ENCODE results near the gene LAMC3. TPM values are rescaled to one million over a fixed set of nuclear protein-coding genes. Genes with fewer than 3 reads are reported as not detected.

The LAMC3 gene
- total RNA-seq, 4 donors from 2014 or later = under 0.01 to 0.78 (median 0.50) TPM; not detected in 1

- no peak overlapping the region for H3K27ac ChIP-seq
- peak; percentile 84 for ATAC-seq
- H3K4me1 ChIP-seq = peaks cover 0 to 6% (median 0%) of the 10 kb centered on the region in 3 donors
- H3K36me3 ChIP-seq = no peaks in the 10 kb centered on the region
- peaks cover 10% of the 10 kb centered on the region for H3K27me3 ChIP-seq
- peak; percentile 8 for TF ChIP-seq POLR2AphosphoS5 (IDR thresholded peaks at IDR 0.05)
- TF ChIP-seq EP300 (IDR thresholded peaks at IDR 0.05) = no peak
- TF ChIP-seq POLR2A (IDR thresholded peaks at IDR 0.05) = no peak
- TF ChIP-seq CTCF (IDR thresholded peaks at IDR 0.05) = peak in 3 of 4 experiments; percentile 78 to 95 (median 86)
- no peaks in the 10 kb centered on the region for H3K9me3 ChIP-seq
- WGBS, 2 donors (ENCODE audit: low coverage in 1 of 2) = 14 to 20% methylated on average over 5 to 9 of the region's 35 CpGs
- no peak overlapping the region for H3K4me3 ChIP-seq
Measured at GRCh38 chr9:131046581-131047202, 37.7 kb downstream of the LAMC3 start.

GRCh38 chr9:131048332-131048731, 39.4 kb downstream of the LAMC3 start:
- 100% methylated on average over 1 of the region's 6 CpGs; no CpG with 5 or more reads in 1 of the 2 donors for WGBS, 2 donors (ENCODE audit: low coverage in 1 of 2)
- no peak overlapping the region for H3K27ac ChIP-seq
- ATAC-seq = no peak

GRCh38 chr9:131048820-131049219, 39.8 kb downstream of the LAMC3 start:
- Histone ChIP-seq H3K9me3 (no peaks in the 10 kb centered on the region), H3K36me3 (no peaks in the 10 kb centered on the region), H3K4me1 (peaks cover 0 to 6% (median 0%) of the 10 kb centered on the region in 3 donors), H3K4me3 (no peak overlapping the region), H3K27me3 (peaks cover 23% of the 10 kb centered on the region), H3K27ac (no peak overlapping the region)
- no peak for ATAC-seq
- WGBS, 2 donors (ENCODE audit: low coverage in 1 of 2) = 88% methylated on average over 3 of the region's 8 CpGs; no CpG with 5 or more reads in 1 of the 2 donors
- TF ChIP-seq POLR2AphosphoS5 (IDR thresholded peaks at IDR 0.05) (no peak), CTCF (IDR thresholded peaks at IDR 0.05) (no peak), POLR2A (IDR thresholded peaks at IDR 0.05) (no peak), EP300 (IDR thresholded peaks at IDR 0.05) (no peak)

More at GRCh38 chr9:131048332-131048731, 39.4 kb downstream of the LAMC3 start:
- Histone ChIP-seq H3K36me3 (no peaks in the 10 kb centered on the region), H3K27me3 (peaks cover 20% of the 10 kb centered on the region), H3K4me1 (peaks cover 0 to 6% (median 0%) of the 10 kb centered on the region in 3 donors), H3K4me3 (no peak overlapping the region), H3K9me3 (no peaks in the 10 kb centered on the region)
- TF ChIP-seq POLR2AphosphoS5 (IDR thresholded peaks at IDR 0.05) = no peak
- no peak for TF ChIP-seq CTCF (IDR thresholded peaks at IDR 0.05)
- TF ChIP-seq EP300 (IDR thresholded peaks at IDR 0.05) = no peak
- no peak for TF ChIP-seq POLR2A (IDR thresholded peaks at IDR 0.05)

- no peak for TF ChIP-seq CTCF (IDR thresholded peaks at IDR 0.05)
- no peak for TF ChIP-seq POLR2A (IDR thresholded peaks at IDR 0.05)
- no peak for TF ChIP-seq POLR2AphosphoS5 (IDR thresholded peaks at IDR 0.05)
- no peak for TF ChIP-seq EP300 (IDR thresholded peaks at IDR 0.05)
- no peaks in the 10 kb centered on the region for H3K9me3 ChIP-seq
- no peak overlapping the region for H3K27ac ChIP-seq
- H3K27me3 ChIP-seq = peaks cover 26% of the 10 kb centered on the region
- WGBS, 2 donors (ENCODE audit: low coverage in 1 of 2) = 47 to 70% methylated on average over 2 of the region's 21 CpGs
- H3K4me3 ChIP-seq = no peak overlapping the region
- no peaks in the 10 kb centered on the region for H3K36me3 ChIP-seq
- H3K4me1 ChIP-seq = peaks cover 0 to 6% (median 0%) of the 10 kb centered on the region in 3 donors
- no peak for ATAC-seq
Measured at GRCh38 chr9:131049829-131050715, 41.1 kb downstream of the LAMC3 start.
